Measurements from ENCODE around the gene C1QA.

The C1QA gene

DNA sequence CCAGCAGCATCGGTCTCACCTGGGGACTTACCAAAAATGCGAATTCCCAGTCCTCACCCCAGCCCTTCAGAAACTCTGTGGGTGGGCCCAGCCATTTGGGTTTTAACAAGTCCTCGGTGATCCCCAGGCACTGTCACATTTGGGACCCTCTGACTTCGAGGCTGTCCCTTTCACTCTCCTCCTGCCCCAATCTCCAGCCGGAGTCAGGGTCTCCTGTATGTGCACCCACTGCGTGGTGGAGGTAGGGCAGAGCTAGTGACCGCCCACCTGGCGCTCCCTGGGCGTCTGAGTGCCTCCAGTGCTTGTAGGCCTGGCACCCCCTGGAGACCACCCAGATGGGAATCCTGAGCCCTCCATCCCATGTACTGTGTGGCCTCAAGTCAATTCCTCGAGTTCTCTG lies 42.0 kb upstream of the C1QA start:
- in situ Hi-C loops (cut with HindIII; ENCODE audit: low sequenced_read_pairs): no loop called here
- no peak for DNase-seq (ENCODE audit: low read depth, low spot score)
- TF ChIP-seq CTCF (IDR thresholded peaks at IDR 0.05; ENCODE audit: low read depth, low read length): no peak
- no peak overlapping the region for H3K4me3 ChIP-seq (ENCODE audit: low read depth, low read length)

- in situ Hi-C loops (cut with HindIII; ENCODE audit: low sequenced_read_pairs): no loop called here
- TF ChIP-seq CTCF (IDR thresholded peaks at IDR 0.05; ENCODE audit: low read depth, low read length): no peak
- H3K4me3 ChIP-seq (ENCODE audit: low read depth, low read length): no peak overlapping the region
- DNase-seq (ENCODE audit: low read depth, low spot score): no peak
Observed at GRCh38 chr1:22595108-22595507, 41.3 kb upstream of the C1QA start.

GRCh38 chr1:22597301-22597965 lies 39.0 kb upstream of the C1QA start:
- TF ChIP-seq CTCF (IDR thresholded peaks at IDR 0.05; ENCODE audit: low read depth, low read length): no peak
- H3K4me3 ChIP-seq (ENCODE audit: low read depth, low read length): no peak overlapping the region
- DNase-seq (ENCODE audit: low read depth, low spot score): no peak
- in situ Hi-C loops (cut with HindIII; ENCODE audit: low sequenced_read_pairs): no loop called here

GRCh38 chr1:22597996-22598395 lies 38.4 kb upstream of the C1QA start:
- H3K4me3 ChIP-seq (ENCODE audit: low read depth, low read length): no peak overlapping the region
- DNase-seq (ENCODE audit: low read depth, low spot score): no peak
- no peak for TF ChIP-seq CTCF (IDR thresholded peaks at IDR 0.05; ENCODE audit: low read depth, low read length)
- in situ Hi-C loops (cut with HindIII; ENCODE audit: low sequenced_read_pairs): no loop called here

DNA sequence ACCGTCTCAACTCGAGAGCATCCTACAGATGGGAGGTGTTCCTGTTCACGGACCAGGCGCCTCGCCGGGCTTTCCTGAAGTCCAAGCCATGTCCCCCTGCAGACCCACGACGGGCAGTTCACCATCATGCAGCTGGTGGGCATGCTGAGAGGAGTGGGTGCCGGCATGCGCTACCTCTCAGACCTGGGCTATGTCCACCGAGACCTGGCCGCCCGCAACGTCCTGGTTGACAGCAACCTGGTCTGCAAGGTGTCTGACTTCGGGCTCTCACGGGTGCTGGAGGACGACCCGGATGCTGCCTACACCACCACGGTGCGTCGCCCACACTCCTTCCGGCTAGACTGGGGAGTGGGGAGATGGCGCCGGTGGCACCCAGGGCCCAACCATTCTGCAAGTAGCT lies 37.7 kb upstream of the C1QA start:
- no peak for TF ChIP-seq CTCF (IDR thresholded peaks at IDR 0.05; ENCODE audit: low read depth, low read length)
- H3K4me3 ChIP-seq (ENCODE audit: low read depth, low read length): no peak overlapping the region
- in situ Hi-C loops (cut with HindIII; ENCODE audit: low sequenced_read_pairs): no loop called here
- no peak for DNase-seq (ENCODE audit: low read depth, low spot score)

DNA sequence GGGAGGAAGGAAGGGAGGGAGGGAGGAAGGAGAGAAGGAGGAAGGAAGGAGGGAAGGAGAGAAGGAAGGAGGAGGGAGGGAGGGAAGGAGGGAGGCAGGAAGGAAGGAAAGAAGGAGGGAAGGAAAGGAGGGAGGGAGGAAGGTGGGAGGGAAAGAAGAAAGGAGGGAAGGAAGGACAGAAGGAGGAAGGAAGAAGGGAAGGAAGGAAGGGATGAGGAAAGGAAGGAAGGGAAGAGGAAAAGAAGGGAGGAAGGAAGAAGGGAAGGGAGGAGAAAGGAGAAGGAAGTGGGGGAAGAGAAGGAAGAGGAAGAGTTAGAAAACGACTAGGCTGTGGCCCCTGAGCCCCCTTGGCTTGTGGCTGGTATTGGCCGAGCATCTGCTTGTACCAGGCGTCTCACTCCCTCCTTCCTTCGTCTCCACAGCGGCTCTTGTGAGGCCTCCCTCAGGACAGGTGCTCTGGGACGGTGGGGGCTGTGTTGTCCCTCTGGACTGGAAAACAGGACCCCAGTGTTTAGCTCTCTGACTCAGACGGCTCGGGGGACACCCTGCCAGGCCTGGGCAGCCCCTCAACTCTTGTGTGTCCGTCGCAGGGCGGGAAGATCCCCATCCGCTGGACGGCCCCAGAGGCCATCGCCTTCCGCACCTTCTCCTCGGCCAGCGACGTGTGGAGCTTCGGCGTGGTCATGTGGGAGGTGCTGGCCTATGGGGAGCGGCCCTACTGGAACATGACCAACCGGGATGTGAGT lies 36.2 kb upstream of the C1QA start:
- in situ Hi-C loops (cut with HindIII; ENCODE audit: low sequenced_read_pairs): no loop called here
- TF ChIP-seq CTCF (IDR thresholded peaks at IDR 0.05; ENCODE audit: low read depth, low read length): no peak

More for the DNA sequence above, 36.2 kb upstream of the C1QA start:
- H3K4me3 ChIP-seq (ENCODE audit: low read depth, low read length): no peak overlapping the region
- DNase-seq (ENCODE audit: low read depth, low spot score): no peak
